ENCODE measurements around the gene IL4I1.
"Not testable (repeated sequence)": the region's sequence is repeated elsewhere in the genome, so short reads cannot be mapped to it uniquely, and the experiment has no call there.

Gene IL4I1

GRCh38 chr19:49896863-49897621, at the start of gene IL4I1:
IL4I1 (minus strand) TSS chr19:49896887; CDS start chr19:49896160, 727 bp downstream.
- H3K4me1 ChIP-seq (ENCODE audit: insufficient read depth, insufficient read length): peaks cover 14% of the 10 kb centered on the region
- H3K9ac ChIP-seq (ENCODE audit: insufficient read length, low read depth): no peak within 1 kb of the TSS
- H3K4me3 ChIP-seq (ENCODE audit: insufficient read length, low read depth): no peak within 1 kb of the TSS
- TF ChIP-seq ZNF274 (IDR thresholded peaks at IDR 0.05; ENCODE audit: low read depth, low read length): no peak
- TF ChIP-seq YY1 (IDR thresholded peaks at IDR 0.05; ENCODE audit: insufficient read depth, insufficient read length): no peak
- TF ChIP-seq SUZ12 (IDR thresholded peaks at IDR 0.05; ENCODE audit: extremely low read depth, insufficient read depth, insufficient read length): no peak
- H3K9me3 ChIP-seq (ENCODE audit: insufficient read depth, low read length): no peaks in the 10 kb centered on the region
- no peaks in the 10 kb centered on the region for H3K36me3 ChIP-seq (ENCODE audit: insufficient read depth, insufficient read length, low read length)
- DNase-seq (ENCODE audit: low read depth, low spot score): no peak
- H3K27me3 ChIP-seq (ENCODE audit: insufficient read depth, insufficient read length): no peaks in the 10 kb centered on the region

- H3K9ac ChIP-seq (ENCODE audit: insufficient read length, low read depth): no peak overlapping the region
- no peaks in the 10 kb centered on the region for H3K9me3 ChIP-seq (ENCODE audit: insufficient read depth, low read length)
- H3K4me1 ChIP-seq (ENCODE audit: insufficient read depth, insufficient read length): no peaks in the 10 kb centered on the region
- DNase-seq (ENCODE audit: low read depth, low spot score): no peak
- no peaks in the 10 kb centered on the region for H3K36me3 ChIP-seq (ENCODE audit: insufficient read depth, insufficient read length, low read length)
- no peaks in the 10 kb centered on the region for H3K27me3 ChIP-seq (ENCODE audit: insufficient read depth, insufficient read length)
- no peak overlapping the region for H3K4me3 ChIP-seq (ENCODE audit: insufficient read length, low read depth)
- no peak for TF ChIP-seq YY1 (IDR thresholded peaks at IDR 0.05; ENCODE audit: insufficient read depth, insufficient read length)
- TF ChIP-seq ZNF274 (IDR thresholded peaks at IDR 0.05; ENCODE audit: low read depth, low read length): no peak
- no peak for TF ChIP-seq SUZ12 (IDR thresholded peaks at IDR 0.05; ENCODE audit: extremely low read depth, insufficient read depth, insufficient read length)
These were observed 49.7 kb upstream of the IL4I1 start for GRCh38 chr19:49946415-49946814.

GRCh38 chr19:49944567-49944966, 47.9 kb upstream of the IL4I1 start:
- not testable (repeated sequence) for H3K4me1 ChIP-seq (ENCODE audit: insufficient read depth, insufficient read length); H3K27me3 ChIP-seq (ENCODE audit: insufficient read depth, insufficient read length); H3K9me3 ChIP-seq (ENCODE audit: insufficient read depth, low read length); H3K9ac ChIP-seq (ENCODE audit: insufficient read length, low read depth); DNase-seq (ENCODE audit: low read depth, low spot score); H3K4me3 ChIP-seq (ENCODE audit: insufficient read length, low read depth); H3K36me3 ChIP-seq (ENCODE audit: insufficient read depth, insufficient read length, low read length)

GRCh38 chr19:49940482-49940791, 43.8 kb upstream of the IL4I1 start:
- Histone ChIP-seq H3K9ac (ENCODE audit: insufficient read length, low read depth) (no peak overlapping the region), H3K9me3 (ENCODE audit: insufficient read depth, low read length) (no peaks in the 10 kb centered on the region), H3K36me3 (ENCODE audit: insufficient read depth, insufficient read length, low read length) (no peaks in the 10 kb centered on the region), H3K27me3 (ENCODE audit: insufficient read depth, insufficient read length) (no peaks in the 10 kb centered on the region), H3K4me1 (ENCODE audit: insufficient read depth, insufficient read length) (peaks cover 6% of the 10 kb centered on the region), H3K4me3 (ENCODE audit: insufficient read length, low read depth) (no peak overlapping the region)
- DNase-seq (ENCODE audit: low read depth, low spot score): no peak
- TF ChIP-seq SUZ12 (IDR thresholded peaks at IDR 0.05; ENCODE audit: extremely low read depth, insufficient read depth, insufficient read length) (no peak), ZNF274 (IDR thresholded peaks at IDR 0.05; ENCODE audit: low read depth, low read length) (no peak), YY1 (IDR thresholded peaks at IDR 0.05; ENCODE audit: insufficient read depth, insufficient read length) (no peak)

GRCh38 chr19:49939721-49940481, 43.2 kb upstream of the IL4I1 start:
- no peak for DNase-seq (ENCODE audit: low read depth, low spot score)
- no peaks in the 10 kb centered on the region for H3K9me3 ChIP-seq (ENCODE audit: insufficient read depth, low read length)
- no peaks in the 10 kb centered on the region for H3K27me3 ChIP-seq (ENCODE audit: insufficient read depth, insufficient read length)
- peaks cover 6% of the 10 kb centered on the region for H3K4me1 ChIP-seq (ENCODE audit: insufficient read depth, insufficient read length)
- no peak overlapping the region for H3K9ac ChIP-seq (ENCODE audit: insufficient read length, low read depth)
- no peaks in the 10 kb centered on the region for H3K36me3 ChIP-seq (ENCODE audit: insufficient read depth, insufficient read length, low read length)
- no peak overlapping the region for H3K4me3 ChIP-seq (ENCODE audit: insufficient read length, low read depth)
- no peak for TF ChIP-seq ZNF274 (IDR thresholded peaks at IDR 0.05; ENCODE audit: low read depth, low read length)
- no peak for TF ChIP-seq YY1 (IDR thresholded peaks at IDR 0.05; ENCODE audit: insufficient read depth, insufficient read length)
- TF ChIP-seq SUZ12 (IDR thresholded peaks at IDR 0.05; ENCODE audit: extremely low read depth, insufficient read depth, insufficient read length): no peak

- Histone ChIP-seq H3K27me3 (ENCODE audit: insufficient read depth, insufficient read length) (no peaks in the 10 kb centered on the region), H3K4me1 (ENCODE audit: insufficient read depth, insufficient read length) (peaks cover 6% of the 10 kb centered on the region), H3K36me3 (ENCODE audit: insufficient read depth, insufficient read length, low read length) (no peaks in the 10 kb centered on the region), H3K9ac (ENCODE audit: insufficient read length, low read depth) (no peak overlapping the region), H3K4me3 (ENCODE audit: insufficient read length, low read depth) (no peak overlapping the region), H3K9me3 (ENCODE audit: insufficient read depth, low read length) (no peaks in the 10 kb centered on the region)
- TF ChIP-seq SUZ12 (IDR thresholded peaks at IDR 0.05; ENCODE audit: extremely low read depth, insufficient read depth, insufficient read length) (no peak), ZNF274 (IDR thresholded peaks at IDR 0.05; ENCODE audit: low read depth, low read length) (no peak), YY1 (IDR thresholded peaks at IDR 0.05; ENCODE audit: insufficient read depth, insufficient read length) (no peak)
- DNase-seq (ENCODE audit: low read depth, low spot score): no peak
These were observed 42.0 kb upstream of the IL4I1 start for GRCh38 chr19:49938662-49939061.

- H3K4me3 ChIP-seq (ENCODE audit: insufficient read length, low read depth): no peak overlapping the region
- TF ChIP-seq YY1 (IDR thresholded peaks at IDR 0.05; ENCODE audit: insufficient read depth, insufficient read length) (no peak), SUZ12 (IDR thresholded peaks at IDR 0.05; ENCODE audit: extremely low read depth, insufficient read depth, insufficient read length) (no peak), ZNF274 (IDR thresholded peaks at IDR 0.05; ENCODE audit: low read depth, low read length) (no peak)
These were observed 41.2 kb upstream of the IL4I1 start for GRCh38 chr19:49937750-49938381.

More at GRCh38 chr19:49937750-49938381, 41.2 kb upstream of the IL4I1 start:
- no peaks in the 10 kb centered on the region for H3K27me3 ChIP-seq (ENCODE audit: insufficient read depth, insufficient read length)
- peaks cover 6% of the 10 kb centered on the region for H3K4me1 ChIP-seq (ENCODE audit: insufficient read depth, insufficient read length)
- peaks cover 1% of the 10 kb centered on the region for H3K36me3 ChIP-seq (ENCODE audit: insufficient read depth, insufficient read length, low read length)
- peak; percentile 50 for DNase-seq (ENCODE audit: low read depth, low spot score)
- no peak overlapping the region for H3K9ac ChIP-seq (ENCODE audit: insufficient read length, low read depth)
- H3K9me3 ChIP-seq (ENCODE audit: insufficient read depth, low read length): no peaks in the 10 kb centered on the region
